ENCODE data around the gene FADS3. TPM values are rescaled to one million over a fixed set of nuclear protein-coding genes. Genes with fewer than 3 reads are reported as not detected.

The FADS3 gene
- total RNA-seq, 1 donor from 2014 or later, result 68.5 TPM

DNA sequence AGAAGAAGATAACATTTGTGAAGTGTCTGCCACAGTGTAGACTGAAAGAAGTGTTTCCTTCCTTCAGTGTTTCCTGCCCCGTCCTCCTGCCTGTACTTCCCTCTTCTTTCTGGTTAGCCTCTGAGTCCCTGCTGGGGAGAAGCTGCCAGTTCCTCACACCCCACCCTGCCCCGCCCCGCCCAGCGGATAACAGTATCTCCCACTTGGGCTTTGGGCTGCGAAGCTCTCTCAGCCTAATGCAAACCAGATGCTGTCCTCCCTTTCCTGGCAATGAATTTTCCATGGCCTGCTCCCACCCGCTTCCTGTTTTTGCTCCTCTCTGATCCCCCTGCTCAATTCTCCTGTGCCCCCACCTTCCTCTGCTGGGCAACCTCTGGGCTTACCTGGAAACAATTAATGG, 31.2 kb upstream of the FADS3 start:
- DNase-seq, result no peak
- intact Hi-C loops (cut with DNase I), result no loop called here
- peak; percentile 81 for ATAC-seq
- peaks cover 5% of the 10 kb centered on the region for H3K27me3 ChIP-seq
- H3K4me1 ChIP-seq, result peaks cover 21% of the 10 kb centered on the region
- no peaks in the 10 kb centered on the region for H3K9me3 ChIP-seq
- H3K27ac ChIP-seq, result peak overlapping the region; percentile 73
- TF ChIP-seq, protein P1, sequence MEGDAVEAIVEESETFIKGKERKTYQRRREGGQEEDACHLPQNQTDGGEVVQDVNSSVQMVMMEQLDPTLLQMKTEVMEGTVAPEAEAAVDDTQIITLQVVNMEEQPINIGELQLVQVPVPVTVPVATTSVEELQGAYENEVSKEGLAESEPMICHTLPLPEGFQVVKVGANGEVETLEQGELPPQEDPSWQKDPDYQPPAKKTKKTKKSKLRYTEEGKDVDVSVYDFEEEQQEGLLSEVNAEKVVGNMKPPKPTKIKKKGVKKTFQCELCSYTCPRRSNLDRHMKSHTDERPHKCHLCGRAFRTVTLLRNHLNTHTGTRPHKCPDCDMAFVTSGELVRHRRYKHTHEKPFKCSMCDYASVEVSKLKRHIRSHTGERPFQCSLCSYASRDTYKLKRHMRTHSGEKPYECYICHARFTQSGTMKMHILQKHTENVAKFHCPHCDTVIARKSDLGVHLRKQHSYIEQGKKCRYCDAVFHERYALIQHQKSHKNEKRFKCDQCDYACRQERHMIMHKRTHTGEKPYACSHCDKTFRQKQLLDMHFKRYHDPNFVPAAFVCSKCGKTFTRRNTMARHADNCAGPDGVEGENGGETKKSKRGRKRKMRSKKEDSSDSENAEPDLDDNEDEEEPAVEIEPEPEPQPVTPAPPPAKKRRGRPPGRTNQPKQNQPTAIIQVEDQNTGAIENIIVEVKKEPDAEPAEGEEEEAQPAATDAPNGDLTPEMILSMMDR (IDR thresholded peaks at IDR 0.05), result no peak
- H3K36me3 ChIP-seq, result no peaks in the 10 kb centered on the region
- no peak overlapping the region for H3K4me3 ChIP-seq

DNA sequence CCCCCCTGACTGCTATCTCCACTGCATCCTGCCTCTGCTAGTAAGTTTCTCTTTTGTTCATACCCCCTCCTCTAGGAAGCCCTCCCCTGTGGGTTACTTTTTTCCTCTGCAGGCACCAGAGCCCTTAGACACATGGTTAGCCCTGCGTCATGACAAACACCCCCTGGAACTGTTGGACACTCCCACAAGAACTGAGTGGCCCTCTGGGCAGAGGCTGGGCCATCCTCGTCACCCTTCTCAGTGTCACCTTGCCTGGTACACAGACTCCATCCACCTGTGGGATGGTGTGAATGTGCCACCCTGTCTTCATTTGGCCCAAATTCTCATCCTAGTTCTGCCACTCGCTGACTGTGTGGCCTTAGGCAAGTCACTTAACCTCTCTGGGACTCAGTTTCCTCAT, 30.1 kb upstream of the FADS3 start:
- TF ChIP-seq, protein P1 (IDR thresholded peaks at IDR 0.05), result no peak
- intact Hi-C loops (cut with DNase I), result no loop called here
- H3K27ac ChIP-seq, result no peak overlapping the region
- DNase-seq (no peak), ATAC-seq (no peak)
- no peak overlapping the region for H3K4me3 ChIP-seq
- H3K9me3 ChIP-seq, result no peaks in the 10 kb centered on the region
- peaks cover 5% of the 10 kb centered on the region for H3K27me3 ChIP-seq
- H3K36me3 ChIP-seq, result no peaks in the 10 kb centered on the region
- H3K4me1 ChIP-seq, result peaks cover 21% of the 10 kb centered on the region

DNA sequence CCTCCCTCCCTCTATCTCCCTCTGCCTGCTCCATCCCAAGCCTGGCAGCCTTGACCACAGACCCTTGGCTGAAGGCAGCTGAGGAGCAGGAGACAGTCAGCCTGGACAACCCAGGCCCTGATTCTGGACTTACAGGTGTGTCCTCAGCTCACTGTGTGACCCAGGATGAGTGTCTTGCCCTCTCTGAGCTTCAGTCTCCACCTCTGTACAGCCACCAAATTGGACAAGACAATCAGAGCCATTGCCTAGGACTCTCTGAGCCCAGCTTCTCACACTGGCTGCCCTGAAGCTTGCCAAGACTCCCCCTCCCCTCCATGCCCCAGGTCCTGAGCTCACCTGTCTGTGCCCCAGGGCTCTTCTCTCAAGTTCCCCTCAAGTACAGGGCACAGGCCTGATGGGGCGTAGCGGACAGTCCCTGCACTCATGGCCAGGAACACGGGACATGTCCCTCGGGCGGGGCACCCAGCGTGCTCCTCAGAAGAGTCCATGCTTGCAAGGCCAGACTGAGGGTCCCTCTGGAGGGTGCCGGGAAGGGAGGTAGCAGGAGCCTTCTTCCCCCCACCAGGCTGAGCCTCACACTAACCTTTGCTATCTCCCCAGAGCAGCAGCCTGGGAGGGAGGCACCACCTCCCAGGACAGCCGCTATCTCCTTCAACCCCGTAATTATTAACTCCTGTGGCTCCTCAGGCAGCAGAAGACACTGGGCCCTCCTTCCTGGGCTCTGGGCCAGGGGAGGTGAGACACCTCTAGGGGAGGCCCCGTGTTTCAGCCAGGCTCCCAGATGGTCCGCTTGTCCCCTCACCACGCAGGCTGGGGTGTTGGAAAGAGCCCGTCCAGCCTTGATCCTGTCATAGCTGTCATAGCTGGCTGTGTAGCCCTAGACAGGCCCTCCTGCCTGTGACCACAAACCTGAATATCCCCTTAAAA, 28.6 kb upstream of the FADS3 start:
- DNase-seq, result no peak
- intact Hi-C loops (cut with DNase I), result no loop called here
- no peaks in the 10 kb centered on the region for H3K36me3 ChIP-seq
- no peak overlapping the region for H3K4me3 ChIP-seq
- H3K9me3 ChIP-seq, result no peaks in the 10 kb centered on the region
- no peak overlapping the region for H3K27ac ChIP-seq
- TF ChIP-seq, protein P1 (IDR thresholded peaks at IDR 0.05), result no peak
- ATAC-seq, result no peak
- peaks cover 5% of the 10 kb centered on the region for H3K27me3 ChIP-seq
- H3K4me1 ChIP-seq, result peaks cover 21% of the 10 kb centered on the region

DNA sequence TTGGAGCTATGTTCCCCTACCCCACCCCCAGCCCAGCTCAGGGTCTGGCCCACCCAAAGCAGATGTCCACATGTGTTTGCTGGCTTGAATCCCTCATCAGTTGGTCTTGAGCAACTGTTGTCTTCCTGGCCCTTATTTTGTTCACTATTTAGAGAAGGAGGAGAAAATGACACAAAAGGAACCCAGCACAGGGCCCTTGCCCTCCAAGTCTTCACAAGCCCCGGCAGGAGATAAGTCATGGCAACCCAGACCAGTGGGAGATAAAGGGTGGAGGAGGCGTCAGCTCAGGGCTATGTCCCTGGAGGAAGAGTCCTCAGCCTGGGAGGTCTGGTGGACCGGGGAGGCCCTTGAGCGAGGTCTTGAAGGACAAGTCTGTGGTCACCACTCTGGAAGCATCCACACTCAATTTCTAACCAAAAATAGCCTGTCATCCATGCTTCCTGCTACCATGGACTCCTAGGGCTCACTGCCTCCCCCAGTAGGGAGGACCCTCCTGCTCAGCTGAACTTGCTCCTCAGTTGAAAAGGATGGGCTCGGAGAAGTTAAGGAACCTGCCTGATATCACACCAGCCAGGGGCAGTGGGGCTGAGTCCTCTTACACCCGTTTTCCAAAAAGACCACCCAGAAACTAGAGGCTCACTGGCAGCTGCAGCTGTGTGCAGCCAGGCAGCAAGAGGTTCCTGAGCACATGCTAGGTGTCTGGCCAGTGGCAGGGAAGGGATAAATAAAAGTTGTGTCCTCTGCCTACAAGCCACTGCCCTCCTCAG, 27.8 kb upstream of the FADS3 start:
- Histone ChIP-seq H3K4me3 (no peak overlapping the region), H3K36me3 (no peaks in the 10 kb centered on the region), H3K27me3 (peaks cover 5% of the 10 kb centered on the region), H3K27ac (no peak overlapping the region), H3K9me3 (no peaks in the 10 kb centered on the region), H3K4me1 (peaks cover 21% of the 10 kb centered on the region)
- ATAC-seq, result no peak
- no peak for DNase-seq
- TF ChIP-seq, protein P1 (IDR thresholded peaks at IDR 0.05), result no peak
- intact Hi-C loops (cut with DNase I), result no loop called here

DNA sequence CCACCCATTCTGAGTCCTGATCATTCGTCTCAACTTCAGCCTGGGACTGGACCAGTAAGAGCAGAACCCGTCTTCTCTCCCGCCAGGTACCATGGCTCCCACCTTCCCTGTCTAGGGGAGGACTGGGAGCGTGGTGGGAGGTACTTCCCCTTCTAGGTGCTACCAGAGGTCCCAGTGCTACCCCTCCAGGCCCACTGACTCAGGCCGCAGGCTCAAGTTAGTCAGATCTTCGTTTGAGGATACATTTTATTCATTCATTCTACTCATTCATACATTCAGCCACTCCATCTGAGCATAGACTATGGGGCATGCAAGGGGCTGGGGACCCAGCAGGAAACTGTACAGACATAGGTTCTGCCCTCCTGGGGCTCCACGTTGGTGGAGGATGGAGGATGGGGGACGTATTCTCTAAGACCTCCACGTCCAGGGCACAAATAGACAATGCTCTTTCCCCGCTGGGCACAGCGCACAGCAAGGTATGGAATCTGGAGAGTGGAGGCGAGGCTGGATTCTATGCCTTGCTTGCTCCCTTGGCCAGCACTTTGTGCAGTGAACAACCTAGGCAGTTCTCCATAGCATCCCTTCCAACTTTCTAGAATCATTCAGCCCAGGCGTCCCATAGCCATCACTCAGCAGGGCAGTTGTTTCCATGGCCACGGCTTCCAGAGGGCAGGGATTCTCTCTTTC, 27.0 kb upstream of the FADS3 start:
- no peaks in the 10 kb centered on the region for H3K9me3 ChIP-seq
- peaks cover 21% of the 10 kb centered on the region for H3K4me1 ChIP-seq
- ATAC-seq (no peak), DNase-seq (no peak)
- intact Hi-C loops (cut with DNase I), result no loop called here
- H3K27me3 ChIP-seq, result peaks cover 5% of the 10 kb centered on the region
- peak overlapping the region; percentile 57 for H3K4me3 ChIP-seq
- TF ChIP-seq, protein P1 (IDR thresholded peaks at IDR 0.05), result no peak
- no peaks in the 10 kb centered on the region for H3K36me3 ChIP-seq
- peak overlapping the region; percentile 58 for H3K27ac ChIP-seq

All from upper lobe of right lung (tissue), 1 donor.